SK-N-SH treated with all-trans-retinoic acid at 6 μM for 48 hours (cell line): ENCODE results near the gene HS1BP3.
A peak's percentile ranks its signal among the peaks of the same experiment; 100 is the strongest.

ENCODE experiments used
- ATAC-seq: fragments of 200-7000 bp; cut with Tn5 transposase; 3 replicates; pipeline ENCODE4 v1.9.1; 2020; ENCODE audit warnings: mild to moderate bottlenecking, moderate library complexity
- ARNTL ChIP-seq: fragments of 450-650 bp; formaldehyde crosslinking; IDR thresholded peaks from 2 replicates; pipeline ENCODE4 v1.5.0; 2020; ENCODE audit warnings: low read depth, mild to moderate bottlenecking, moderate library complexity, borderline replicate concordance
- CSDC2 ChIP-seq: fragments of 250-450 bp; sonication (Bioruptor Pico); IDR thresholded peaks from 2 replicates; pipeline ENCODE4 v1.5.0; 2020; ENCODE audit warnings: mild to moderate bottlenecking, moderate library complexity
- ESRRG ChIP-seq: fragments of 250-450 bp; sonication (Bioruptor Pico); IDR thresholded peaks from 2 replicates; pipeline ENCODE4 v1.6.1; 2021; ENCODE audit warnings: mild to moderate bottlenecking
- GLIS3 ChIP-seq: fragments of 250-450 bp; sonication (Bioruptor Pico); IDR thresholded peaks from 2 replicates; pipeline ENCODE4 v1.5.0; 2020; ENCODE audit warnings: mild to moderate bottlenecking, moderate library complexity
- ISL1 ChIP-seq: fragments of 250-450 bp; sonication (Bioruptor Pico); IDR thresholded peaks from 2 replicates; pipeline ENCODE4 v2.1.2; 2022; ENCODE audit warnings: mild to moderate bottlenecking, moderate library complexity
- OSR1 ChIP-seq: fragments of 250-450 bp; sonication (Bioruptor Pico); IDR thresholded peaks from 2 replicates; pipeline ENCODE4 v1.8.0; 2022; ENCODE audit warnings: moderate library complexity, mild to moderate bottlenecking, inconsistent platforms
- PPARA ChIP-seq: fragments of 250-450 bp; sonication (Bioruptor Pico); IDR thresholded peaks from 2 replicates; pipeline ENCODE4 v1.5.0; 2020; ENCODE audit warnings: mild to moderate bottlenecking, borderline replicate concordance
- RARB ChIP-seq: fragments of 250-450 bp; sonication (Bioruptor Pico); IDR thresholded peaks from 2 replicates; pipeline ENCODE4 v1.8.0; 2021; ENCODE audit warnings: mild to moderate bottlenecking, moderate library complexity
- SNAI2 ChIP-seq: fragments of 250-450 bp; sonication (Bioruptor Pico); IDR thresholded peaks from 2 replicates; pipeline ENCODE4 v1.5.0; 2020; ENCODE audit warnings: mild to moderate bottlenecking, moderate library complexity
- TCF4 ChIP-seq: fragments of 250-450 bp; sonication (Bioruptor Pico); IDR thresholded peaks from 2 replicates; pipeline ENCODE4 v1.8.0; 2021; ENCODE audit warnings: mild to moderate bottlenecking, moderate library complexity, borderline replicate concordance
- TOX ChIP-seq: fragments of 250-450 bp; sonication (Bioruptor Pico); IDR thresholded peaks from 2 replicates; pipeline ENCODE4 v1.8.0; 2021; ENCODE audit warnings: mild to moderate bottlenecking, moderate library complexity, borderline replicate concordance
- ZC3H10 ChIP-seq: fragments of 250-450 bp; sonication (Bioruptor Pico); IDR thresholded peaks from 2 replicates; pipeline ENCODE4 v1.5.1; 2021; ENCODE audit warnings: mild to moderate bottlenecking, moderate library complexity
- ZFP3 ChIP-seq: fragments of 250-450 bp; sonication (Bioruptor Pico); IDR thresholded peaks from 2 replicates; pipeline ENCODE4 v1.5.0; 2020; ENCODE audit warnings: mild to moderate bottlenecking, moderate library complexity
- ZFP30 ChIP-seq: fragments of 450-650 bp; formaldehyde crosslinking; IDR thresholded peaks from 2 replicates; pipeline ENCODE4 v1.5.0; 2022; ENCODE audit warnings: mild to moderate bottlenecking, moderate library complexity
- ZNF565 ChIP-seq: fragments of 450-650 bp; formaldehyde crosslinking; conservative IDR thresholded peaks from 2 replicates; pipeline ENCODE4 v1.5.0; 2020; ENCODE audit warnings: low read depth, mild to moderate bottlenecking, moderate library complexity
- ZNF70 ChIP-seq: fragments of 450-650 bp; formaldehyde crosslinking; IDR thresholded peaks from 2 replicates; pipeline ENCODE4 v1.5.0; 2020; ENCODE audit warnings: mild to moderate bottlenecking, moderate library complexity
- ZNF8 ChIP-seq: fragments of 450-650 bp; formaldehyde crosslinking; IDR thresholded peaks from 2 replicates; pipeline ENCODE4 v1.5.0; 2020; ENCODE audit warnings: mild to moderate bottlenecking, moderate library complexity
- TF ChIP-seq, protein P1 (sequence below): fragments of 250-450 bp; sonication (Bioruptor Pico); IDR thresholded peaks from 2 replicates; pipeline ENCODE4 v1.8.0; 2020; ENCODE audit warnings: mild to moderate bottlenecking, moderate library complexity, borderline replicate concordance
- TF ChIP-seq, protein P2 (sequence below): fragments of 250-450 bp; sonication (Bioruptor Pico); IDR thresholded peaks from 2 replicates; pipeline ENCODE4 v1.8.0; 2021; ENCODE audit warnings: low read depth, mild to moderate bottlenecking, moderate library complexity, borderline replicate concordance
- TF ChIP-seq, protein P3 (sequence below): fragments of 250-450 bp; sonication (Bioruptor Pico); IDR thresholded peaks from 2 replicates; pipeline ENCODE4 v1.5.0; 2020; ENCODE audit warnings: mild to moderate bottlenecking, moderate library complexity
- TF ChIP-seq, protein P4 (sequence below): fragments of 250-450 bp; sonication (Bioruptor Pico); IDR thresholded peaks from 2 replicates; pipeline ENCODE4 v1.5.1; 2021; ENCODE audit warnings: mild to moderate bottlenecking, moderate library complexity

The HS1BP3 gene

GRCh38 chr2:20594957-20595356 is 55.9 kb downstream of the HS1BP3 start:
- ATAC-seq = no peak
- TF ChIP-seq ZNF565 (CRISPR knock-in tag) (no peak), SNAI2 (no peak), CSDC2 (CRISPR knock-in tag) (no peak), GLIS3 (CRISPR knock-in tag) (no peak), ESRRG (no peak), OSR1 (CRISPR knock-in tag) (no peak), RARB (CRISPR knock-in tag) (no peak), ZNF8 (CRISPR knock-in tag) (no peak)
- TF ChIP-seq, protein P1, sequence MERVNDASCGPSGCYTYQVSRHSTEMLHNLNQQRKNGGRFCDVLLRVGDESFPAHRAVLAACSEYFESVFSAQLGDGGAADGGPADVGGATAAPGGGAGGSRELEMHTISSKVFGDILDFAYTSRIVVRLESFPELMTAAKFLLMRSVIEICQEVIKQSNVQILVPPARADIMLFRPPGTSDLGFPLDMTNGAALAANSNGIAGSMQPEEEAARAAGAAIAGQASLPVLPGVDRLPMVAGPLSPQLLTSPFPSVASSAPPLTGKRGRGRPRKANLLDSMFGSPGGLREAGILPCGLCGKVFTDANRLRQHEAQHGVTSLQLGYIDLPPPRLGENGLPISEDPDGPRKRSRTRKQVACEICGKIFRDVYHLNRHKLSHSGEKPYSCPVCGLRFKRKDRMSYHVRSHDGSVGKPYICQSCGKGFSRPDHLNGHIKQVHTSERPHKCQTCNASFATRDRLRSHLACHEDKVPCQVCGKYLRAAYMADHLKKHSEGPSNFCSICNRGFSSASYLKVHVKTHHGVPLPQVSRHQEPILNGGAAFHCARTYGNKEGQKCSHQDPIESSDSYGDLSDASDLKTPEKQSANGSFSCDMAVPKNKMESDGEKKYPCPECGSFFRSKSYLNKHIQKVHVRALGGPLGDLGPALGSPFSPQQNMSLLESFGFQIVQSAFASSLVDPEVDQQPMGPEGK (CRISPR knock-in tag) = no peak

GRCh38 chr2:20594048-20594750 is 56.7 kb downstream of the HS1BP3 start:
- no peak for TF ChIP-seq OSR1 (CRISPR knock-in tag)
- no peak for TF ChIP-seq TOX (CRISPR knock-in tag)
- no peak for TF ChIP-seq ESRRG
- no peak for TF ChIP-seq SNAI2
- TF ChIP-seq ARNTL (CRISPR knock-in tag) = no peak
- TF ChIP-seq CSDC2 (CRISPR knock-in tag) = no peak
- TF ChIP-seq ZFP30 (CRISPR knock-in tag) = no peak
- no peak for TF ChIP-seq ZNF70
- TF ChIP-seq, protein P2, sequence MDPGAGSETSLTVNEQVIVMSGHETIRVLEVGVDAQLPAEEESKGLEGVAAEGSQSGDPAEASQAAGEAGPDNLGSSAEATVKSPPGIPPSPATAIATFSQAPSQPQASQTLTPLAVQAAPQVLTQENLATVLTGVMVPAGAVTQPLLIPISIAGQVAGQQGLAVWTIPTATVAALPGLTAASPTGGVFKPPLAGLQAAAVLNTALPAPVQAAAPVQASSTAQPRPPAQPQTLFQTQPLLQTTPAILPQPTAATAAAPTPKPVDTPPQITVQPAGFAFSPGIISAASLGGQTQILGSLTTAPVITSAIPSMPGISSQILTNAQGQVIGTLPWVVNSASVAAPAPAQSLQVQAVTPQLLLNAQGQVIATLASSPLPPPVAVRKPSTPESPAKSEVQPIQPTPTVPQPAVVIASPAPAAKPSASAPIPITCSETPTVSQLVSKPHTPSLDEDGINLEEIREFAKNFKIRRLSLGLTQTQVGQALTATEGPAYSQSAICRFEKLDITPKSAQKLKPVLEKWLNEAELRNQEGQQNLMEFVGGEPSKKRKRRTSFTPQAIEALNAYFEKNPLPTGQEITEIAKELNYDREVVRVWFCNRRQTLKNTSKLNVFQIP = no peak
- no peak for TF ChIP-seq ZFP3 (CRISPR knock-in tag)
- no peak for TF ChIP-seq TCF4 (CRISPR knock-in tag)
- no peak for TF ChIP-seq ISL1 (CRISPR knock-in tag)
- no peak for TF ChIP-seq RARB (CRISPR knock-in tag)
- TF ChIP-seq PPARA = no peak
- no peak for TF ChIP-seq ZNF565 (CRISPR knock-in tag)
- TF ChIP-seq, protein P3, sequence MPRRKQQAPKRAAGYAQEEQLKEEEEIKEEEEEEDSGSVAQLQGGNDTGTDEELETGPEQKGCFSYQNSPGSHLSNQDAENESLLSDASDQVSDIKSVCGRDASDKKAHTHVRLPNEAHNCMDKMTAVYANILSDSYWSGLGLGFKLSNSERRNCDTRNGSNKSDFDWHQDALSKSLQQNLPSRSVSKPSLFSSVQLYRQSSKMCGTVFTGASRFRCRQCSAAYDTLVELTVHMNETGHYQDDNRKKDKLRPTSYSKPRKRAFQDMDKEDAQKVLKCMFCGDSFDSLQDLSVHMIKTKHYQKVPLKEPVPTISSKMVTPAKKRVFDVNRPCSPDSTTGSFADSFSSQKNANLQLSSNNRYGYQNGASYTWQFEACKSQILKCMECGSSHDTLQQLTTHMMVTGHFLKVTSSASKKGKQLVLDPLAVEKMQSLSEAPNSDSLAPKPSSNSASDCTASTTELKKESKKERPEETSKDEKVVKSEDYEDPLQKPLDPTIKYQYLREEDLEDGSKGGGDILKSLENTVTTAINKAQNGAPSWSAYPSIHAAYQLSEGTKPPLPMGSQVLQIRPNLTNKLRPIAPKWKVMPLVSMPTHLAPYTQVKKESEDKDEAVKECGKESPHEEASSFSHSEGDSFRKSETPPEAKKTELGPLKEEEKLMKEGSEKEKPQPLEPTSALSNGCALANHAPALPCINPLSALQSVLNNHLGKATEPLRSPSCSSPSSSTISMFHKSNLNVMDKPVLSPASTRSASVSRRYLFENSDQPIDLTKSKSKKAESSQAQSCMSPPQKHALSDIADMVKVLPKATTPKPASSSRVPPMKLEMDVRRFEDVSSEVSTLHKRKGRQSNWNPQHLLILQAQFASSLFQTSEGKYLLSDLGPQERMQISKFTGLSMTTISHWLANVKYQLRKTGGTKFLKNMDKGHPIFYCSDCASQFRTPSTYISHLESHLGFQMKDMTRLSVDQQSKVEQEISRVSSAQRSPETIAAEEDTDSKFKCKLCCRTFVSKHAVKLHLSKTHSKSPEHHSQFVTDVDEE (CRISPR knock-in tag) = no peak
- TF ChIP-seq, protein P4, sequence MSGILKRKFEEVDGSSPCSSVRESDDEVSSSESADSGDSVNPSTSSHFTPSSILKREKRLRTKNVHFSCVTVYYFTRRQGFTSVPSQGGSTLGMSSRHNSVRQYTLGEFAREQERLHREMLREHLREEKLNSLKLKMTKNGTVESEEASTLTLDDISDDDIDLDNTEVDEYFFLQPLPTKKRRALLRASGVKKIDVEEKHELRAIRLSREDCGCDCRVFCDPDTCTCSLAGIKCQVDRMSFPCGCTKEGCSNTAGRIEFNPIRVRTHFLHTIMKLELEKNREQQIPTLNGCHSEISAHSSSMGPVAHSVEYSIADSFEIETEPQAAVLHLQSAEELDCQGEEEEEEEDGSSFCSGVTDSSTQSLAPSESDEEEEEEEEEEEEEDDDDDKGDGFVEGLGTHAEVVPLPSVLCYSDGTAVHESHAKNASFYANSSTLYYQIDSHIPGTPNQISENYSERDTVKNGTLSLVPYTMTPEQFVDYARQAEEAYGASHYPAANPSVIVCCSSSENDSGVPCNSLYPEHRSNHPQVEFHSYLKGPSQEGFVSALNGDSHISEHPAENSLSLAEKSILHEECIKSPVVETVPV (CRISPR knock-in tag) = no peak
- ATAC-seq = no peak

- ATAC-seq = peak; percentile 36; the same call in 2 of the 3 replicates
- no peak for TF ChIP-seq ARNTL (CRISPR knock-in tag)
- TF ChIP-seq ZC3H10 (CRISPR knock-in tag) = no peak
- TF ChIP-seq TCF4 (CRISPR knock-in tag) = no peak
- TF ChIP-seq PPARA = no peak
- TF ChIP-seq, protein P4 (CRISPR knock-in tag) = no peak
- TF ChIP-seq ISL1 (CRISPR knock-in tag) = no peak
- no peak for TF ChIP-seq GLIS3 (CRISPR knock-in tag)
- TF ChIP-seq, protein P3 (CRISPR knock-in tag) = no peak
- no peak for TF ChIP-seq ZNF8 (CRISPR knock-in tag)
These were observed 57.5 kb downstream of the HS1BP3 start for GRCh38 chr2:20593072-20594034.
